HK-2 (cell line): ENCODE data around the gene ASPDH.
"Not testable (repeated sequence)": the region's sequence is repeated elsewhere in the genome, so short reads cannot be mapped to it uniquely, and the experiment has no call there.

ENCODE experiments used
- DNase-seq: peaks from one replicate; pipeline ENCODE4 v3.0.0-alpha.2; 2018; ENCODE audit not compliant: unreplicated experiment

ASPDH gene

DNA sequence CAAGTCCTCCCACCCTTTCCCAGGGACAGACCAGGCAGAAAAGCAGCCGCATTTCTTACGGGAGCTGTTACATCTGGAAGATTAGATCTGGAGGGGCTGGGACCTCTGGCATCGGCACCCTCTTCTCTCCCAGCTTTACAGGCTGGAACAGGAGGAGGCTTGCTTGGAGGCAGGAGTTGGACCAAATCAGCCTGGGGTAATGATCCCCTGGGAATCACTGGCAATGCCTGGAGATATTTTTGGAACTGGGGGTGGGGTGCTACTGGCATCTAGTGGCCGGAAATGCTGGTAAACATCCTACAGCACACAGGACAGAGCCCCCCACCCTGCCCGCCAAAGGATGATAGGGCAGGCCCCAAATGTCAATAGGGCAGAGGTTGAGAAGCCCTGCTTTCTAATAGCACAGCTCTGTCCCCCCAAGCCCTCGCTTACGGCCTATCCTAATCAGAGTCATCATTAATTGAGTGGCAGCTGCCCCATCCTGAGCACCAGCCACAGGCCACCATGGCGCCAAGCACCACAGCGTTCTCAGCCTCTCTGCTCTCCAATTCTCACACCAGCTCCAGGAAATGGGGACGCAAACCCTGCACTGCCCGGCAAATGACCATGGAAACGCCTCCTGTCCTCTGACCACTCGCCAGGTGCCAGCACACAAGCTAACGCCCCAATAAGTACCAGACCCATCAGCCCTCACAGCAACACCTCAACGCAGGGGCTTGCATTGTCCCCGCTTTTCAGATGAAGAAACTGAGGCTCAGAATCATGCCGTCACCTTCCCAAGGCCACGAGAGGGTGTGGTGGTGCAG lies 33.9 kb upstream of the ASPDH start:
- no peak for DNase-seq

DNA sequence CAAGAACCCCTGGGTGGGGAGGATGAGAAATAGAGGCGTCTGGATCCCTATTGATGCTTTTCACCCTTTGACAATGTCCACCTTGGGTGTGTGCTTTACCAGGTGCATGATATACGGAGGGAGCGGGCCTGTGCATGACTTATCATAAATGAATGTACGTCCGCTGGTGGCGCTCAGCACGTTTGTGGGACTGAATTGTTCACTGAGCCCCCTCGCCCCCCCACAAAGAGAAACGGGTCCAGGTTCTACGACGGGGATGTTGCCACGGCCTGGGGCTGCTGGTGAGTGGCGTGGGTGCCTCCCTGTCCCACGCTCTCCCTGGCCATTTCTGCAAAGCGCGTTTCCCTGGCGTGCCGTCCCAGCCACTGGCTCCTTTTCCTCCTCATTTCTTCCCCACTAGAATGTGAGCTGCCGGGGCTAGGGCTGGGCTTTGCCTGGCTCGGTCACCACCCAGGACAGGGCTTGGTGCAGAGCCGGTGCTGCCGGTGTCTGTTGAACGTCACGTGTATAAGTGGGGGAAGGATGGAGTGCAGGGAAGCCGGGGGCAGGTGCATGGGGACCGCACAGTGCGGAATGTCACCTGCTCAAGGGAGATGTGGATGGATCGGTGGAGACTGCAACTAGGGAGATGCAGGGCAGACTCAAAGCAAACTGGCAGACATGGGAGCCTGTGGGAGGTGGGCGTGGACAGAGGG lies 33.0 kb upstream of the ASPDH start:
- no peak for DNase-seq

DNA sequence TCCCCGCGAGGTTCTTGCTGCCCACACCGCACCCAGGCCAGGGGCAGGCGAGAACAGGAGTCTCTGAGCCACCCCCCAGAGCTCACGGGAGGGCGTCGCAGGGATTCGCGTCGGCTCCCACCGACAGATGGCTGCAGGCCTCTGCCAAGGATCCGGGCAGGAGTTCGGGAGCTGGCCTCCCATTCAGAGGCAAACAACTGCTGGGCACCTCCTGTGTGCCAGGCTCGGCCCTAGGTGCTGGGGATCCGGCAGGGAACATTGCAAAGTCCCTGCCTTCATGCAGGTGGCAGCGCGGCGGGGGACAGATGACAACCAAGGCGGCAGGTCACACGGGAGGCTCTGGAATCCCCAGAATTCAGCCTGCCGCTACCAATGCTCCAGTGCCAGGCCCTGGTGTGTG lies 29.2 kb upstream of the ASPDH start:
- DNase-seq: no peak

DNA sequence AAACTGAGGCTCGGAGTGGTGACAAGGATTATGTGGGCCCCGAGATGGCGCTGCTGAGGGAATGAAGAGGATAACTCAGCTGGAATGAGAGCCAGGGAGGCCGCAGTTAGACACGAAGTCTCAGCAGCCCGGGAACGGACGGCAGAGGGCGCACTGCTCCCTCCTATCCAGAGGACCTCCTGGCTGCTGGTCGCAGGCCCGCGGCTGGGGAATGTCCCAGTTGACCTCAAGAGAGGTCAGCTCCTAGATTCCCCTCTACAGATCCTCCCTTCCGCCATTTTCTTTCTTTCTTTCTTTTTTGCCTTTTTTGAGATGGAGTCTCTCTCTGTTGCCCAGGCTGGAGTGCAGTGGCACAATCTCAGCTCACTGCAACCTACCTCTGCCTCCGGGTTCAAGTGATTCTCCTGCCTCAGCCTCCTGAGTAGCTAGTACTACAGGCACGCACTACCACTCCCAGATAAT lies 24.1 kb upstream of the ASPDH start:
- peak; percentile 68 for DNase-seq

DNA sequence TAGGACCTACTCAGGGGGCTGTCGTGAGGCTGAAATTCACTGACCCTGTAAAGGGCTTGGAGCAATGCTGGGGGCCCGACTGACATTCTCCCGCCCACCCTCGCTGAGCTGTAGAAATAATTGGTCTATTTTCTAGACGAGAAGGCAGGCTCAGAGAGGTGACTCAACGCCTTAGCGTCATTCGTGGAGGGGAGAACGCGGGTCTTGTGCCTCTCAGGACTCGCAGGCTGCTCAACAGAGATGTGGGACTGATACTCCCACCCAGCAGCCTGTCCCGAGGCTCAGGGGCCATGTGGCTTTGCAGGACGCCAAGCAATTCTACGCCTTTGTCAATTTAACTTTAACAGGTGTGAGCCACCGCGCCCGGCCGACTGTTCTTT lies 23.6 kb upstream of the ASPDH start:
- no peak for DNase-seq

DNA sequence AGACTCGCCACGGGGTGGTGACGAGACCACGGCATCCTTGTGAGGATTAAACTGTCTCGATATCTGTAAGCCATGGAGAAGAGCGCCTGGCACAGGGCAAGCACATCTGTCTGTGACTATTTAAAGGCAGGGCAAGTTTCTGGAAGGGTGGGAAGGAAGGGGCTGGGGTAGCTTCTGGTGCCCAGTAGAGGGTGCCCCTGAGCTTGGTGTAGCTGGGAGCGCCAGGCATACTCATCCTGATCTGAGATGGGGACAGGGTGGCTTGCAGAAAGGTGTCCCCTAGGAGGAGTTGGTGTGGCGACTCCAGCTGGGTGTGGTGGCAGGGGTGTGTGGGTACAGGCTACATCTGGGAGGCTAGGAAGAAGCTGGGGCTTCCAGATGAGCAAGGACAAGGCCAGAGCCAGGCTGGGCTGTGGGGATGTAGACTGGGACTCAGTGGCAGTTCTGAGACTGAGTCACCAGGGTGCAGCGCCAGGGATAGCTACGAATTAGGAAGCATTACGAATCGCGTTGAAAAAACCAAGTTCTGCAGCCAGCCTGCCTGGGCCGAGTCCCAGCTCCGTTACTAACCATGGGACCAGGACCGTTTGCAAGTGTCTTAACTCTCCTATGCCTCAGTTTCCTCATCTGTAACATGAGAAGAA lies 23.1 kb upstream of the ASPDH start:
- DNase-seq: no peak

DNA sequence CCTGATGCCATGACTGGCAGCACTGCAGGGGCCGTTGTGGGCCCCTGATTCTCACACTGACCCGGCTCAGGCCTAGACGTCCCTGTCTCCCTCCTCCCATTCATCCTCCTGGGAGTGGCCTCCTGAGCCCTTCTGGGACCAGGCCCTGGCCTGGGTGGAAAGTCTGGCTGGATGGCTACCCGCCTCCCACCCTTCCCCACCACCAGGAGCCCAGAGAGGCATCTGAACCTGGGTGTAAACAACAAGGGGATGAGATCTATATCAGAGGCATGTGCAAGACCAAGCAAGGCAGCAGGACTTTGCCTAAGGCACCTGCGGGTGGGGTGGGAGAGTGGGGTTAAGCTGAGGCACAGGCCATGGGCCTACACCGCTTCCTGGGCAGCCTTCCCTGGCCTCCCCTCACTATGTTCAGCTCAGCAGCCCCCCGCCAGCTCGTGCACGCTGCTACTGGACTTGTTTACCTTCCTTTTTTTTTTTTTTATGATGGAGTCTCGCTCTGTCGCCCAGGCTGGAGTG lies 22.0 kb upstream of the ASPDH start:
- no peak for DNase-seq

DNA sequence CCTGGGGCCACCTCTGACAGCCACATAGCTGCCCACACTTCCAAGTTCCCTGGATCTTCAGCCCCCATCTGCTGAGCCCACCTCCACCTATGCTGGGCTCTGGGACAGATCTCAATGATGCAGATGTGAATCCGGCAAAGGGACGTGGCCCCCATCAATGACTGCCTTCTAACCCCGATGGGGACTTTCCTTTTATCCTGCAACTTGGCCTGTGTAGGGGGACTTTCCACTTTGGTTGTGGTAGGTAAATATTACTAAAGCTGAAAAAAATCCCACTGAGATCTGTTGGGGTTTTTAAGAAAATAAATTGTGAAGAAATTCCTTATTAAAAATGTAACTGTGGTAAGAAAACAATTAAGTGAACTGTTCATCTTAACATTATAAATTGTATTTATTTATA lies 20.8 kb upstream of the ASPDH start:
- DNase-seq: no peak

DNA sequence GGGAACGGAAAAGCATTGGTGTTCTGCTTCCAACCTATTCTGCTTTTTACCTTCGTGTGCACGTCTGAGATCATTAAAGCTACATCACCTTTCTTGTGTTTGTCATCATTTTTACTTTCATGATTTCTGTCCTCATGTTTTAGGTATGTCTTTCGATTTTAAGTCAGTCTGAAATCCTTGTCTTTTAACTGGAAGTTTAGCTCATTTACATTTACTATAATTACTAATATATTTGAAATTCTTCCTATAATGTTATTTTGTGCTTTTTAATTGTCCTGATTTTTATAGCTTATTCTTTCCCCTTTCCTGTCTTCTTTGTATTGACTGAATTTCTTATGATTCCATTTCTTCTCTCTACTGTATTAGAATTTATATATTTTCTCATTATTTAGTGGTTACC lies 19.2 kb upstream of the ASPDH start:
- DNase-seq: no peak

DNA sequence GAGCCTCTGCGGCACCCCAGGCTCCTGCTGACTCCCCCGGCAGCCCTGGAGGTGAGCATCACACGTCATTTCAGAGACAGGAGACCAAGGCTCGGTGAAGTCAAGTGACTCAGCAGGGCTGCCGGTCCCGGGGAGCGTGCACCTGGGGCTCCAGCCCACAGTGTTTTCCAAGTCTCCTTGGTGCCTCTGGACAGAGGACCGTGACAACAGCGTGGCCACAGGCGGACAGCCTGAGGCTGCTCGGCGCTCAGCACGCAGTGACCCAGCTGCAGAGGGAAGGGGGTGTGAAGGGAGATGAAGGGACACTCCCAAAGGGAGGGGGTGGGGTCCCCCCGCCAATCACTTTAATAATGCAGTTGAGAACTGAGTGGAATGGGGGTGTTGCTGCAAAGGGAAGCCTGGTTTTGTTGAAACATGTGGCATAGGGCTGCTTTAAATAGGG lies 17.5 kb upstream of the ASPDH start:
- no peak for DNase-seq

DNA sequence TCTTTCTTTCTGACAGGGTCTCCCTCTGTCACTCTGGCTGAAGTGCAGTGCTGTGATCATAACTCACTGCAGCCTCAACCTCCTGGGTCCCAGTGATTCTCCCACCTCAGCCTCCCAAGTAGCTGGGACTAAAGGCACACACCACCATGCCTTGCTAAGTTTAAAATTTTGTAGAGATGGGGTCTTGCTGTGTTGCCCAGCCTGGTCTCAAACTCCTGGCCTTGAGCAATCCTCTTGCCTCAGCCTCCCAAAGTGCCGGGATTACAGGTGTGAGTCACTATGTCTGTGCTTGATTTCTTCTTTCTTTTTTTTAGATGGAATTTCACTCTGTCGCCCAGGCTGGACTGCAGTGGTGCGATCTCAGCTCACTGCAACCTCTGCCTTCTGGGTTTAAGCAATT lies 14.3 kb upstream of the ASPDH start:
- DNase-seq: not testable (repeated sequence)

DNA sequence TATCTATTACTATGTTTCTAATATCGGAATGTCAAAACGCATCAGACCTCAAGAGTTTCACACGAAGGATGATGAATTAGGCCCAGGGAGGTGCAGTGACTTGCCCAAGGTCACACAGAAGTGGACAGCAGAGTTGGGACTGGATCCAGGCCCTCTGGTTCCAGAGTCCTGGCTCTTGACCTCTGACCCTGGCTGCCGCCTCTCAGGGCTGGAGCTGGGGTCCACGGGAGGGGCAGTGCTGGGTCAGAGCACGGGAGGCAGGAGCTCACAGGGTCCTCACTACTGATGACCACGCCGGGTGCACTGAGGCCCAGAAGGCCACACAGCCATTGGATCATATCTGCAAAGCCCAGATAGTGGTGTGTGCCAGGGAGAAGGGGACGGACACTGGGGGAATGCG lies 9.2 kb upstream of the ASPDH start:
- no peak for DNase-seq

DNA sequence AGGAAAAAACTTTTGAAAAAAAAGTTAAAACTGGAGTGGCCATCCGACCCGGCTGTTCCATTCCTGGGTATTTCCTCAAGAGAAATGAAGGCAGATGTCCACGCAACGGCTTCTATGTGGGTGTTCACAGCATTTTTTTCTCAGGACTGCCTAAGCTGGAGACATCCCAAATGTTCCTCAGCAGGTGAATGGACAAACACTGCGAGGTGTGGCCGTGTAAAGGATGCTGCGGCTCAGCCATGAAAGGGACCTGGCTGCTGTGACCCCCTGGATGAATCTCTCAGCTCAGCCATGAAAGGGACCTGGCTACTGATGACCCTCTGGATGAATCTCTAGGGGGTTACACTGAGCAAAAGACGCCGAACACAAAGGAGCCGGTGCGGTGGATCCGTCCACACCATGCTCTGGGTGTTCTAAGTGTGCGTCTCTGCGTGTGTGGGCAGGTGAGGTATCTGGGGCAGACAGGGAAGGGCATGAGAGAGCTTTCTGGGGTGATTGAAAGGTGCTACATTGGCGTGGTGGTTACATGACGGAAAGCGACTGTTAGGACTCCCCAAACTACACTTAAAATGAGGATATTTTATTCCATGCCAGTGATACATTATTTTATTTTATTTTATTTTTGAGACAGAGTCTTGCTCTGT lies 7.2 kb upstream of the ASPDH start:
- no peak for DNase-seq

DNA sequence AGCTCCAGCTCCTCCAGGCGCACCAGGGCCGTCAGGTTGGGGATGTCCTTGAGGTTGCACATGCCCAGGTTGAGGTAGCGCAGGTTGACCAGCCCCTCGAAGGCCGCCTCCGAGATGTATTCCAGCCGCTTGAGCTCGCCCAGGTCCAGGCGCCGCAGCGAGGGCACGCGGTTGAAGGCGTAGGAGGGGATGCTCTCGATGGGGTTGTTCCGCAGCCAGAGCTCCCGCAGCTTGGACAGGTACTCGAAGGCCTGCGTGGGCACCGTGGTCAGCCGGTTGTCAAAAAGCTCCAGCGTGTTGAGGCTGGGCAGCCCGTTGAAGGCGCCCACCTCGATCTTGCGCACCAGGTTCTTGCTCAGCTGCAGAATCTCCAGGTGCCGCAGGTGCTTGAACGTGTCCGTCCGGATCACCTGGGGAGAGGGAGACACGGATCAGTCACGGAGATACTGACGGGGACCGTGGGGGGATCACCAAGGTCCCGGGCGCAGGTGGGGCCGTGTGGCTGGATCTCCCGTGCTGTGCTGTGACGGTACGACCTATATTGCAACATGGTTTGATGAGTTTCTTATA lies 5.4 kb upstream of the ASPDH start:
- no peak for DNase-seq

DNA sequence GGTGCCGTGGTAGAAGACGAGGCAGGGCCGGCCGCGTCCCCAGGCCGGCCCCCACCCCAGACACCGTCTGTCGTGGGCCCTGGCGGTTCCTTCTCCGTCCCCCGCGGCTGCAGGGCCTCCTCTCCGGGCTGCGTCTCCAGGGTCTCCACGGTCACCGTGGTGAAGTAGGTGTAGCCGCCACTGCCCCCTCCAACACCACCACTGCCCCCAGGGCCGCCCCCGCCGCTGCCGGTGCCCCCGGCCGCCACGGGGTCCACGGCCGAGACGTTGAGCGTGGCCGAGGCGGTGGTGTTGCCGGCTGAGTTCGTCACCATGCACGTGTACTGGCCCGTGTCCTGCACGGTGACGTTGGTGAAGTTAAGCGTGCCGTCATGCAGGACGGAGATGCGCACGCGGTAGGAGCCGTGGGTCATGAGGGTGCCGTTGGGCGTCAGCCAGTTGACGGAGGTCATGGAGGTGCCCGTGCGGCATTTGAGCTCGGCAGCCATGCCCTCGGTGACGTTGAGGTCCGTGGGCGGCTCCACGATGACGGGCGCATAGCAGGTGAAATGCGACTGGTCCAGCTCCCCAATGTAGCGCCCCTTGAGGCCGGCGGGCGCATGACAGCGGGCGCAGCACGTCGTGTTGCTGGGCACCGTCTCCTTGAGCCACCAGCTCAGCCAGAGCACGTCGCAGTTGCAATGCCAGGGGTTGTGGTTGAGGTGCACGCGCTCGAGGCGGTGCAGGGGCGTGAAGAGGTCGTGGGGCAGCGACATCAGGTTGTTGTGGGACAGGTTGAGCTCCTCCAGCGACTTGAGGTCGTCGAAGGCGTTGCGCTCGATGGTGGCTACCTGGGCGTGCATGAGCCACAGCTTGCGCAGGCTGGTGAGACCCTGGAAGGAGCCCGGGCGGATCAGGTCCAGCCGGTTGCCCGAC lies 4.6 kb upstream of the ASPDH start:
- no peak for DNase-seq

DNA sequence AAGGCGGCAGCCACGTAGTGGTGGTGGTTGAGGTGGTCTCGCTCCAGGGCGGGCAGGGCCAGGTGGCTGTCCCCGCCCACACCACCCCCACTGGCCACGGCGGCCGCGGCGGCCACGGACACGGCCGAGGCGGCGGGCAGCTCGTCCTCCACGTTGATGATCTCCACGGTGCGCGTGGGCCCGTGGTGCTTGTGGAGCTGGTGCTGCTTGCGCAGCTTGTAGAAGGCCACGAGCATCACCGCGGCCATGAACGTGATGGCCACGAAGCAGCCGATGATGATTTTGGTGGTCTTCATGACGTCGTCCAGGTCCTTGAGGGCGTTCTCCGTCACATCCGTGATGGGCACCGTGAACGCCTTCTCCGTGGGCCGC lies 4.0 kb upstream of the ASPDH start:
- no peak for DNase-seq

DNA sequence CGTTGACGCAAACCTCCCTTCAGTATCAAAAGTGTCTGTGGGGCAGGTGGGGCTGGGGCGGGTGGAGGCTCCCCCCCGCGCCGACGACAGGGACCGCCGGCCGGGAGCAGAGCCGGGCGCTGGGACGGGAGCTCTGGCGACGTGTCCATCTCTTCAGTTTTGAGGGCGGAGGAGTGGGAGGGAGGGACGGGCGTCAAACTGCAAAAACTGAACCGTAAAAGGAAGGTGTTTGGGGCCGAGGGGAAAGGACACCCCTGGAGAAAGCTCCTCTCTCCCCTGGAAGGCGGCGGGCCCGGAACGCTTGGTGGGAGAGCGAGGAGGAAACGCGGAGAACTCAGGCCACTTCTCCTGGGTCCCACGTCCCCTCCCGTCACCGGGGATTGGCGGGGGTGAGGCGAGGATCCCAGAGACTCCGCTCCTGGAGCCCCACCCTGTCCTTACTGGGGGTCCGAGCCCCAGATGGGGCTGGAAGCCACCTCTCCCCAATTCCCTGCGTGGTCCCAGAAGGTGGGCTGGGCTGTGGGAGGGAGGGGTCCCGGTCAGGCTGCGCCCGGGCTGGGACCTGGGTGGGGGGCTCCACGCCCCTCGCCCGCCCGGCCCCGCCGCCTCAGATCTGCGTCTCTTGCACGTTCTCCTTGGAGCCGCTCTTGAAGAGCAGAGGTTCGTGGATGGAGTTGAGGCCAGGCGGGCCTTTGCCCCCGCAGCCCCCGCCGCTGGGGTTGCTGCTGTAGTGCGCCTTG lies 3.4 kb upstream of the ASPDH start:
- no peak for DNase-seq

DNA sequence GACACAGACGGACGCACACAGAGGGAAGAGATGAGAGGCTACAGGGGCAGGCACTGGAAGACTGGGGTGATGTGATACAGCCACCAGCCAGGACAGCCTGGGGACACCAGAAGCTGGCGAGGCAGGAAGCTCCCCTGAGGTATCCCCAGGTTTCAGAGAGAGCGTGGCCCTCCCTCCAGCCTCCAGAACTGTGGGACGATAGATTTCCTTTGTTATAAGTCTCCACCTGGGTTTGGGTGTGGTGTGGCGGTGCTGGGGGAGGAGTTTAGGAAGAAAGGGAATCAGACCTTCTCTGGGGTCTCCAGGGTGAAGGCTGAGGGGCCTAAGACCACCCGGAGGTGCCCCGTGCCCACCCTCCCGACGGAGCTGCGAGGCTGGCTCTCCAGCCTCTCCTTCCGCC lies 2.7 kb upstream of the ASPDH start:
- no peak for DNase-seq

DNA sequence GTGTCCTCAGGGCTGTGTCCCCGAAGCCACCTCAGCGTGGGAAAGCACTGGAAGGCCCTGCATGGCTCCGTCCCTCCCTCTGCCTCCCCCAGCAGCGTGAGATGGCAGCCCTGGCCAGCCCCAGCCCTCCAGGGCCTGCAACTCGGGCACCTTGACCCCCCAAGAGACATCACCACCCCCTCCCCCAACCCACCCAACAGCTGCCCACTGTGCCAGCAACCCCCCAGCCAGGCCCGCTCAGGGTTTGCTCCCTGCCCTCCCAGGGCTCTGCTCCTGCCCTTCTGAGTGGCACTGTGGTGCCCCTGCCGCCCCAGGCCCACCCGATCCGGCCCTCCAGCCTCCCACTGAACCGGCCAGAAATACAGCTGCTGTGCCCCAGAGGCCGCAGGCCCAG lies 1.5 kb upstream of the ASPDH start:
- no peak for DNase-seq
